ENCODE data around the gene TYW5. TPM values are rescaled to one million over a fixed set of nuclear protein-coding genes. Genes with fewer than 3 reads are reported as not detected.

TYW5 gene
- total and polyA plus RNA-seq, 2 of the 13 experiments (the other 11 are each of a cell fraction or from before 2014, with no cell fraction given), result 8.3 to 14.6 TPM

DNA sequence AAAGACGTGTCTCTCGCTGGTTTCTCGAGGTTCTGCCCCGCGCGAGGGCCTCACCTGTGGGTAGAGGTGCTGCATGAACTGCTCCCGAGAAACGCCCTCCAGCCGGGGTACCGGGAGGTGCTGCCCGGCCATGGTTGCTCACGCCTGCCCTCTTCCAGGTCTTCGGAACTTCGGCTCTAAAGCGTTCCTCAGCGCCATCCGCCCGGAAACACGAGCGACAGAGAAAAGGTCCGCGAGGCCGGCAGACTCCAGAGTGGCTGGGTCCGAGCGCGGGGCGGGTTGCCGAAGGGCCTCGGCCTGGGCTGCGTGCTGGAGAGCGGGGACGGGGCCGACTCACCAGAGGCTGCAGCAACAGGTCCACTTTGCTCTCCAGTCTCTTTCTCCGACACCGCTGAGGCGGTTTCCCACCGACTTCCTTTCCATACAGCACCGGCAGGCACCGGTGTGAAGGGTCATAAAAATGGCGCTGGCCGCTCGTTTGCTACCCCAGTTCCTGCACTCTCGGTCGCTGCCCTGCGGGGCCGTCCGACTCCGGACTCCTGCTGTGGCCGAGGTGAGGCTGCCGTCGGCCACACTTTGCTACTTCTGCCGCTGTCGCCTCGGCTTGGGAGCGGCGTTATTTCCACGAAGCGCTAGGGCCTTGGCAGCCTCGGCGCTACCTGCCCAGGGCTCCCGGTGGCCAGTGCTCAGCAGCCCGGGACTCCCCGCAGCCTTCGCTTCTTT lies at the start of gene TYW5, which contains the start of gene MAIP1 (continued):
- TF ChIP-seq, protein P1, sequence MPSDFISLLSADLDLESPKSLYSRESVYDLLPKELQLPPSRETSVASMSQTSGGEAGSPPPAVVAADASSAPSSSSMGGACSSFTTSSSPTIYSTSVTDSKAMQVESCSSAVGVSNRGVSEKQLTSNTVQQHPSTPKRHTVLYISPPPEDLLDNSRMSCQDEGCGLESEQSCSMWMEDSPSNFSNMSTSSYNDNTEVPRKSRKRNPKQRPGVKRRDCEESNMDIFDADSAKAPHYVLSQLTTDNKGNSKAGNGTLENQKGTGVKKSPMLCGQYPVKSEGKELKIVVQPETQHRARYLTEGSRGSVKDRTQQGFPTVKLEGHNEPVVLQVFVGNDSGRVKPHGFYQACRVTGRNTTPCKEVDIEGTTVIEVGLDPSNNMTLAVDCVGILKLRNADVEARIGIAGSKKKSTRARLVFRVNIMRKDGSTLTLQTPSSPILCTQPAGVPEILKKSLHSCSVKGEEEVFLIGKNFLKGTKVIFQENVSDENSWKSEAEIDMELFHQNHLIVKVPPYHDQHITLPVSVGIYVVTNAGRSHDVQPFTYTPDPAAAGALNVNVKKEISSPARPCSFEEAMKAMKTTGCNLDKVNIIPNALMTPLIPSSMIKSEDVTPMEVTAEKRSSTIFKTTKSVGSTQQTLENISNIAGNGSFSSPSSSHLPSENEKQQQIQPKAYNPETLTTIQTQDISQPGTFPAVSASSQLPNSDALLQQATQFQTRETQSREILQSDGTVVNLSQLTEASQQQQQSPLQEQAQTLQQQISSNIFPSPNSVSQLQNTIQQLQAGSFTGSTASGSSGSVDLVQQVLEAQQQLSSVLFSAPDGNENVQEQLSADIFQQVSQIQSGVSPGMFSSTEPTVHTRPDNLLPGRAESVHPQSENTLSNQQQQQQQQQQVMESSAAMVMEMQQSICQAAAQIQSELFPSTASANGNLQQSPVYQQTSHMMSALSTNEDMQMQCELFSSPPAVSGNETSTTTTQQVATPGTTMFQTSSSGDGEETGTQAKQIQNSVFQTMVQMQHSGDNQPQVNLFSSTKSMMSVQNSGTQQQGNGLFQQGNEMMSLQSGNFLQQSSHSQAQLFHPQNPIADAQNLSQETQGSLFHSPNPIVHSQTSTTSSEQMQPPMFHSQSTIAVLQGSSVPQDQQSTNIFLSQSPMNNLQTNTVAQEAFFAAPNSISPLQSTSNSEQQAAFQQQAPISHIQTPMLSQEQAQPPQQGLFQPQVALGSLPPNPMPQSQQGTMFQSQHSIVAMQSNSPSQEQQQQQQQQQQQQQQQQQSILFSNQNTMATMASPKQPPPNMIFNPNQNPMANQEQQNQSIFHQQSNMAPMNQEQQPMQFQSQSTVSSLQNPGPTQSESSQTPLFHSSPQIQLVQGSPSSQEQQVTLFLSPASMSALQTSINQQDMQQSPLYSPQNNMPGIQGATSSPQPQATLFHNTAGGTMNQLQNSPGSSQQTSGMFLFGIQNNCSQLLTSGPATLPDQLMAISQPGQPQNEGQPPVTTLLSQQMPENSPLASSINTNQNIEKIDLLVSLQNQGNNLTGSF (CRISPR knock-in tag; IDR thresholded peaks at IDR 0.05), result peak; percentile 0; the same call in 1 of the 2 replicates
- TF ChIP-seq ZBTB38 (CRISPR knock-in tag; IDR thresholded peaks at IDR 0.05) (peak; percentile 94), JUND (CRISPR knock-in tag; IDR thresholded peaks at IDR 0.05) (no peak), ZNF552 (CRISPR knock-in tag; IDR thresholded peaks at IDR 0.05; ENCODE audit: borderline replicate concordance) (peak; percentile 97), NR2C2 (CRISPR knock-in tag; IDR thresholded peaks at IDR 0.05; ENCODE audit: borderline replicate concordance) (peak; percentile 100), MAZ (IDR thresholded peaks at IDR 0.05; ENCODE audit: borderline replicate concordance, low read depth, low read length) (peak; percentile 36; the same call in 1 of the 2 replicates), MAZ (CRISPR knock-in tag; IDR thresholded peaks at IDR 0.05; ENCODE audit: low read depth) (peak; percentile 88), ZNF850 (CRISPR knock-in tag; conservative IDR thresholded peaks at IDR 0.05) (peak; percentile 95; the same call in 1 of the 2 replicates), ZNF792 (CRISPR knock-in tag; IDR thresholded peaks at IDR 0.05) (peak; percentile 70; the same call in 1 of the 2 replicates), SP140L (CRISPR knock-in tag; IDR thresholded peaks at IDR 0.05; ENCODE audit: borderline replicate concordance) (no peak), PHF20 (CRISPR knock-in tag; IDR thresholded peaks at IDR 0.05) (peak; percentile 97), ZNF777 (CRISPR knock-in tag; IDR thresholded peaks at IDR 0.05) (peak; percentile 57)
- TF ChIP-seq, protein P2, sequence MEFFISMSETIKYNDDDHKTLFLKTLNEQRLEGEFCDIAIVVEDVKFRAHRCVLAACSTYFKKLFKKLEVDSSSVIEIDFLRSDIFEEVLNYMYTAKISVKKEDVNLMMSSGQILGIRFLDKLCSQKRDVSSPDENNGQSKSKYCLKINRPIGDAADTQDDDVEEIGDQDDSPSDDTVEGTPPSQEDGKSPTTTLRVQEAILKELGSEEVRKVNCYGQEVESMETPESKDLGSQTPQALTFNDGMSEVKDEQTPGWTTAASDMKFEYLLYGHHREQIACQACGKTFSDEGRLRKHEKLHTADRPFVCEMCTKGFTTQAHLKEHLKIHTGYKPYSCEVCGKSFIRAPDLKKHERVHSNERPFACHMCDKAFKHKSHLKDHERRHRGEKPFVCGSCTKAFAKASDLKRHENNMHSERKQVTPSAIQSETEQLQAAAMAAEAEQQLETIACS (CRISPR knock-in tag; IDR thresholded peaks at IDR 0.05), result no peak; the same call in 1 of the 2 replicates
- TF ChIP-seq, protein P3, sequence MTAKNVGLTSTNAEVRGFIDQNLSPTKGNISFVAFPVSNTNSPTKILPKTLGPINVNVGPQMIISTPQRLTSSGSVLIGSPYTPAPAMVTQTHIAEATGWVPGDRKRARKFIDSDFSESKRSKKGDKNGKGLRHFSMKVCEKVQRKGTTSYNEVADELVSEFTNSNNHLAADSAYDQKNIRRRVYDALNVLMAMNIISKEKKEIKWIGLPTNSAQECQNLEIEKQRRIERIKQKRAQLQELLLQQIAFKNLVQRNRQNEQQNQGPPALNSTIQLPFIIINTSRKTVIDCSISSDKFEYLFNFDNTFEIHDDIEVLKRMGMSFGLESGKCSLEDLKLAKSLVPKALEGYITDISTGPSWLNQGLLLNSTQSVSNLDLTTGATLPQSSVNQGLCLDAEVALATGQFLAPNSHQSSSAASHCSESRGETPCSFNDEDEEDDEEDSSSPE (CRISPR knock-in tag; IDR thresholded peaks at IDR 0.05), result peak; percentile 78; the same call in 1 of the 2 replicates
- TF ChIP-seq, protein P4, sequence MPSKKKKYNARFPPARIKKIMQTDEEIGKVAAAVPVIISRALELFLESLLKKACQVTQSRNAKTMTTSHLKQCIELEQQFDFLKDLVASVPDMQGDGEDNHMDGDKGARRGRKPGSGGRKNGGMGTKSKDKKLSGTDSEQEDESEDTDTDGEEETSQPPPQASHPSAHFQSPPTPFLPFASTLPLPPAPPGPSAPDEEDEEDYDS (CRISPR knock-in tag; IDR thresholded peaks at IDR 0.05), result peak; percentile 82; the same call in 1 of the 2 replicates
- TF ChIP-seq, protein P5, sequence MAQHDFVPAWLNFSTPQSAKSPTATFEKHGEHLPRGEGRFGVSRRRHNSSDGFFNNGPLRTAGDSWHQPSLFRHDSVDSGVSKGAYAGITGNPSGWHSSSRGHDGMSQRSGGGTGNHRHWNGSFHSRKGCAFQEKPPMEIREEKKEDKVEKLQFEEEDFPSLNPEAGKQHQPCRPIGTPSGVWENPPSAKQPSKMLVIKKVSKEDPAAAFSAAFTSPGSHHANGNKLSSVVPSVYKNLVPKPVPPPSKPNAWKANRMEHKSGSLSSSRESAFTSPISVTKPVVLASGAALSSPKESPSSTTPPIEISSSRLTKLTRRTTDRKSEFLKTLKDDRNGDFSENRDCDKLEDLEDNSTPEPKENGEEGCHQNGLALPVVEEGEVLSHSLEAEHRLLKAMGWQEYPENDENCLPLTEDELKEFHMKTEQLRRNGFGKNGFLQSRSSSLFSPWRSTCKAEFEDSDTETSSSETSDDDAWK (CRISPR knock-in tag; IDR thresholded peaks at IDR 0.05), result no peak
- TF ChIP-seq, protein P6, sequence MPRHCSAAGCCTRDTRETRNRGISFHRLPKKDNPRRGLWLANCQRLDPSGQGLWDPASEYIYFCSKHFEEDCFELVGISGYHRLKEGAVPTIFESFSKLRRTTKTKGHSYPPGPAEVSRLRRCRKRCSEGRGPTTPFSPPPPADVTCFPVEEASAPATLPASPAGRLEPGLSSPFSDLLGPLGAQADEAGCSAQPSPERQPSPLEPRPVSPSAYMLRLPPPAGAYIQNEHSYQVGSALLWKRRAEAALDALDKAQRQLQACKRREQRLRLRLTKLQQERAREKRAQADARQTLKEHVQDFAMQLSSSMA (CRISPR knock-in tag; IDR thresholded peaks at IDR 0.05), result peak; percentile 93
